OCI-LY3 (cell line): Measurements from ENCODE around the gene SPDEF.

Experiments
- H2AFZ ChIP-seq: fragments of 200-600, 300-600 bp; shearing (Covaris generic); 2 replicates; pipeline ENCODE4 v1.6.0; 2014; ENCODE audit warnings: antibody characterized with exemption, low read depth, low read length
- H3K27ac ChIP-seq: fragments of 200-600, 300-600 bp; sonication (generic); 2 replicates; pipeline ENCODE4 v1.5.1; 2014; ENCODE audit warnings: mild to moderate bottlenecking, low read length, moderate library complexity, mixed read lengths
- H3K27me3 ChIP-seq: fragments of 200-600, 300-600 bp; sonication (generic); 2 replicates; pipeline ENCODE4 v1.6.1; 2014; ENCODE audit warnings: low read depth, low read length, mixed read lengths
- H3K36me3 ChIP-seq: fragments of 200-600, 300-600 bp; sonication (generic); replicated peaks from 2 replicates; pipeline ENCODE3; 2014; ENCODE audit warnings: low read depth, low read length, mixed read lengths
- H3K4me1 ChIP-seq: fragments of 300-600, 200-600 bp; sonication (generic); 2 replicates; pipeline ENCODE4 v1.6.1; 2014; ENCODE audit warnings: low read length, mixed read lengths
- H3K4me2 ChIP-seq: fragments of 200-600, 300-600 bp; sonication (generic); 2 replicates; pipeline ENCODE4 v1.6.1; 2014; ENCODE audit warnings: low read length, mixed read lengths
- H3K4me3 ChIP-seq: fragments of 300-600, 200-600 bp; sonication (generic); 2 replicates; pipeline ENCODE4 v1.5.1; 2014; ENCODE audit warnings: antibody characterized with exemption, mild to moderate bottlenecking, low read length, moderate library complexity
- H3K79me2 ChIP-seq: fragments of 300-600, 200-600 bp; shearing (Covaris generic); 2 replicates; pipeline ENCODE4 v1.6.1; 2014; ENCODE audit warnings: mild to moderate bottlenecking, low read length, mixed read lengths
- H3K9ac ChIP-seq: fragments of 300-600, 200-600 bp; shearing (Covaris generic); 2 replicates; pipeline ENCODE4 v1.6.0; 2014; ENCODE audit warnings: mild to moderate bottlenecking, low read length, moderate library complexity
- H3K9me3 ChIP-seq: fragments of 200-600, 300-600 bp; shearing (Covaris generic); 2 replicates; pipeline ENCODE4 v1.6.1; 2014; ENCODE audit warnings: low read length, mixed read lengths; ENCODE audit not compliant: insufficient read depth
- H4K20me1 ChIP-seq: fragments of 200-600, 300-600 bp; sonication (generic); 2 replicates; pipeline ENCODE4 v1.6.1; 2016; ENCODE audit warnings: low read length, mixed read lengths; ENCODE audit not compliant: insufficient read depth
- CTCF ChIP-seq: fragments of 200-600, 300-600 bp; sonication (generic); IDR thresholded peaks from 2 replicates; pipeline ENCODE4 v1.5.1; 2014; ENCODE audit warnings: antibody characterized with exemption, low read length, low read depth
- EZH2phosphoT487 ChIP-seq: fragments of 200-600 bp; shearing (Covaris generic); IDR thresholded peaks from 2 replicates; pipeline ENCODE4 v1.6.1; 2018; ENCODE audit warnings: antibody characterized with exemption, mixed run types, low read depth

The SPDEF gene

DNA sequence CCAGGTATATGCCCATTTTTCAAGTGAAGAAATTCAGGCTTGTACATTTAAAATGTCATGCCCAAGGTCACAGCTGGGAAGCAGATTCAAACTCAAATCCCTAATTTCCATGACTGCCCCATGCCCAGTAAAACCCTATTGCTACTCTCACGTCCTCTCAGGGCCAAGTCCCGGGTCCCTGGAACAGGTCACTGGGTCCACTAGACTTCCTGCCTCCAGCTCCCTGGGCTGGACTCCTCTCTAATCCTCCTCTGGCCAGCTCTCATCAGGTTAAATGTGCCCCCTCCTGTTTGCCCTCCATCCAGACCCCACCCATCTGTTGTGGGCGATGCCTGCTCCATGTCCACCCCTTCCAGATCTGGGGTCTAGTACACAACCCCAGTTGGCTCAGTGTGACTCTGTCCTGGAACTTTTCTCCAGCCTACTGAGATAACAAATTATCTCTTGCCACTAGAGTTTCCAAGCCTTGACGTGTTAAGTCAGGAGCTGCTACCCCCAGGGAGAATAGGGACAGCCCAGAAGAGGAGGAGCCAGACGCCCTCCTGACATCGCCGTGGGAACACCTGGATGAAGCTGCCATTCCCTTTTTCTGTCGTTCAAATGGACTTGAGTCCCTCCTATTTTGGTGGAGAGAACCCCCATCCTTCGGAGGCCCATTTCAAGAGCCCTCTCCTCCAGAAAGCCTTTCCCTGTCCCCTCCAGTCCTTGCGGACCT, 3.7 kb upstream of the SPDEF start:
- no peaks in the 10 kb centered on the region for H3K36me3 ChIP-seq
- H3K9ac ChIP-seq: no peak overlapping the region
- H3K27ac ChIP-seq: no peak overlapping the region
- no peak overlapping the region for H3K4me2 ChIP-seq
- no peaks in the 10 kb centered on the region for H4K20me1 ChIP-seq
- H3K27me3 ChIP-seq: no peaks in the 10 kb centered on the region
- H3K79me2 ChIP-seq: no peaks in the 10 kb centered on the region
- TF ChIP-seq EZH2phosphoT487 (no peak), CTCF (no peak)
- no peak overlapping the region for H2AFZ ChIP-seq
- no peak overlapping the region for H3K4me3 ChIP-seq
- H3K4me1 ChIP-seq: no peaks in the 10 kb centered on the region
- no peaks in the 10 kb centered on the region for H3K9me3 ChIP-seq

DNA sequence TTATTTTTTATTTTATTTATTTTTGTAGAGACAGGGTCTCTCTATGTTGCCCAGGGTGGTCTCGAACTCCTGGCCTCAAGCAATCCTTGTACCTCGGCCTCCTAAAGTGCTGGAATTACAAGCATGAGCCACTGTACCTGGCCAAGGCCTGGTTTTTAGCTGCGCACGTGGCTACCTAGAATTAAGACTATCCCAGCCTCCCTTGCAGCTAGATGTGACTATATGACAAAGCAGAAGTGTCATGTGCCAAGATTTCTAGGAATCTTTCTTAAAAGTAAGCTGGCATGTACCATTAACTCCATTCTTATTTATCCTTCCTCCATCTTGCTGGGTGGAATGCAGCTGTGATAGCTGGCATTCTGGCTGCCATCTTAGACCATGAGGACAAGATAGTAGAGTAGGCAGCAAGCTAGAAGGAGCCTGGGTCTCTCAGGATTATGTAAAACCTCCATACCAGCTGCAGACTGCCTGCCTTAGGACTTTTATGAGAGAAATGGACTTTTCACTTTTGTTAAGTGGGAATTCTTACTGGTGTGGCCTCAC, 2.1 kb upstream of the SPDEF start:
- Histone ChIP-seq H3K79me2 (no peaks in the 10 kb centered on the region), H3K9ac (no peak overlapping the region), H3K27me3 (no peaks in the 10 kb centered on the region), H3K4me1 (peaks cover 4% of the 10 kb centered on the region; the same call in 1 of the 2 replicates), H4K20me1 (no peaks in the 10 kb centered on the region), H3K9me3 (no peaks in the 10 kb centered on the region), H2AFZ (no peak overlapping the region), H3K36me3 (no peaks in the 10 kb centered on the region), H3K27ac (no peak overlapping the region), H3K4me2 (no peak overlapping the region), H3K4me3 (no peak overlapping the region)
- TF ChIP-seq EZH2phosphoT487 (no peak), CTCF (no peak)

DNA sequence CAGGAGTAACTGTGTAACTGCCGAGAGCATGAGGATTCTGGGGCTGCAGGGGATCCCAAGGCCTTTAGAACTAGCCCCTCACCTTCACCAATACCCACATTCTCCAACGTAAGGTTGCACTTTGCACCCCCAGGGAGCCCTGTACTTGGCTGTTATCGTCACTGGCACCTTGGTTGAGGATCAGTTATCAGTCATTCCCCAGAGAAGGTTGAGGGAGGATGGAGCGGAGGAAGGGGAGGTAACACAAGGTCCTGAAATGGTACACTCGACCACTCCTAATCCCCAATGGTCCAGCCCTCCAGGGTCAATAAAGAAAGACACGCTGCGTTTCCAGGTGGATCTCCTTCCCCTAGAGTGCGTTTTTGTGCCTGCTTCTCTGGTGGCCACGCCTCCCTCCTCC, 1.1 kb upstream of the SPDEF start:
- H3K79me2 ChIP-seq: no peaks in the 10 kb centered on the region
- H3K4me2 ChIP-seq: no peak overlapping the region
- no peak overlapping the region for H2AFZ ChIP-seq
- no peak for TF ChIP-seq EZH2phosphoT487
- no peak for TF ChIP-seq CTCF
- H3K4me3 ChIP-seq: no peak overlapping the region
- no peaks in the 10 kb centered on the region for H4K20me1 ChIP-seq
- no peak overlapping the region for H3K9ac ChIP-seq
- peaks cover 4% of the 10 kb centered on the region; the same call in 1 of the 2 replicates for H3K4me1 ChIP-seq
- H3K9me3 ChIP-seq: no peaks in the 10 kb centered on the region
- no peaks in the 10 kb centered on the region for H3K27me3 ChIP-seq
- H3K27ac ChIP-seq: no peak overlapping the region
- no peaks in the 10 kb centered on the region for H3K36me3 ChIP-seq

DNA sequence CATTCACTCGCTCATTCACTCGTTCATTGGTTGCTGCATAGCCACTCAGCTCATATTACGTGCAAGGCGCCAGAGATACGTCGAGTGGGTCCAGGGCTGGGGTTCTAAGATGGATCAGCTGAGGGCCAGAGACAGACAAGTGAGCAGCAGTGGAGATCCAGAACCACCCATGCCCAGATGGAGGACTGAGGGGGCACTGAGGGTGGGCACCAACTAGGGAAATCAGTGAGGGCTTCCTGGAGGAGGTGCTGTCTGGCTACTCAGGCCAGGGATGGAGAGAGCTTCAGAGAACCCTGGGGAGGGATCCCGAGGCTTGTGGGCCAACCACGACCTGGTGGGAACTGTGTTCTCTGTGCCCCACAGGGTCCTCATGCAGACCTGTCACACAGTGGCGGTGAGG, 364 bp upstream of the SPDEF start:
- no peak for TF ChIP-seq CTCF
- no peak for TF ChIP-seq EZH2phosphoT487
- H2AFZ ChIP-seq: no peak overlapping the region
- H3K9ac ChIP-seq: no peak overlapping the region

More for the DNA sequence above, 364 bp upstream of the SPDEF start:
- no peaks in the 10 kb centered on the region for H3K9me3 ChIP-seq
- H3K4me3 ChIP-seq: no peak overlapping the region
- H3K79me2 ChIP-seq: no peaks in the 10 kb centered on the region
- H3K36me3 ChIP-seq: no peaks in the 10 kb centered on the region
- peaks cover 4% of the 10 kb centered on the region; the same call in 1 of the 2 replicates for H3K4me1 ChIP-seq
- H4K20me1 ChIP-seq: no peaks in the 10 kb centered on the region
- H3K27ac ChIP-seq: no peak overlapping the region
- no peak overlapping the region for H3K4me2 ChIP-seq
- no peaks in the 10 kb centered on the region for H3K27me3 ChIP-seq
